HG03558 (cell line): ENCODE data around the gene DMRTC2.
"Not testable (repeated sequence)": the region's sequence is repeated elsewhere in the genome, so short reads cannot be mapped to it uniquely, and the experiment has no call there.

Source experiments
- ATAC-seq: cut with Tn5 transposase; IDR thresholded peaks from one replicate; pipeline ENCODE4 v1.9.1; 2021; ENCODE audit warnings: moderate number of reproducible peaks; ENCODE audit not compliant: unreplicated experiment; ENCODE audit errors: extremely low read depth

Gene DMRTC2

GRCh38 chr19:41869374-41869955 is 24.6 kb downstream of the DMRTC2 start:
- no peak for ATAC-seq

DNA sequence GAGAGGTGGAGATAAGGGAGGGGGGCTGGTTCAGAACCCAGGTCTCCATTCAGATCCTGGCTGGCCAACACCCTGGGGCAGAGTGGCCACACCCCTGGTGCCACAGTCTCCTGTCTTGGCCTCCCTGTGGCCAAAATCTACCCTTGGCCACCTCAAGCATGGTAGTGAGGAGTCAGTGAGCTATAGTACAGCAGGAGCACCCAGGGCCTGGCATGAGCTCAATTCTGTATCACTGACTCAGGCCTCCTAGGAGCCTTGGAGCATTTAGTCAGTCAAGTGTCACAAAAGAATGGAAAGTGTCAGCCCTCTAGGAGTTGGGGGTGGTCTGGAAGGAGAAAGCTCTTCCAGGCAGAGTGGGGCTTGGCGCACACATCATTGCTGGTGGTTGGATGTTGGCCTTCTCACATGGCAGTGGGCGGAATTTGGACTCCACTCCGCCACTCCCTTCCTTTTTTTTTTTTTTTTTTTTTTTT is 25.6 kb downstream of the DMRTC2 start:
- ATAC-seq, result no peak

DNA sequence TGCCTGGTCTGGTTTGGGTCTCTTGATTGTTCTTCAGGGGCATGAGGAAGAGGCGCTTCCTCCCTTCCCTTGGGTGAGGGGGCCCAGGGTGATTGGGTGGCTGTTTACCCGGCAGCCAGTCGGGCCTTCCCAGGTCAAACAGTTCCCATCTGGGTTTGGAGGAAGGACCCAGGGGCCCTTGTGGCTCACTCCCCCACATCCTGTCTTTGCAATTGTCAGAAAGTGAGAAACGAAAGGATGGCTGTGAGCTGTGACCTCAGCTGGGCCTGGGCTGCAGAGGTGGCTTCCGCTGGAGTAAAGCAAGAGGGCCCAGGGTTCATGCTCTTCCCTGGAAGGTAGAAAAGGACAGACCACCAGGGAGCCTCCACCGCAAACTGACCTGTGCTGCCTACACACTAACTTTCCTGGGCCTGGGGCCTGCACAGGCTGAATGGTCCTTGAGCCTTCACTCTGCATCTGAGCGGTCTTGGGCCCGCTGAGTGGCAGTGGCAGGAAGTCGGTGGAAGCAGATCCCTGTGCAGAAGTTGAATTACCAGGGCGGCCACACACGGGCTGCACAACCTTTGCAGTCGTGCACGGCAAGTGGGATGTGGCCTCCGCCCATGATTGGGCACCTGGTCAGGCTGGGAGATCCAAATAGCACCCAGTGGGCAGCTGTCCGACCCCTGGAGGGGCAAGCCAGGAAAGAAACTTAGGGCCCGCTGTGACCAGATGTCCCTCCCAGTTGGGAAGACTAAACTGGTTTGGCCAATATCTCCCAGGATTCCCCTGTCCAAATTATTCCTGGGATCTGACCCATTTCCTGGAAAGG is 26.9 kb downstream of the DMRTC2 start:
- ATAC-seq, result no peak

DNA sequence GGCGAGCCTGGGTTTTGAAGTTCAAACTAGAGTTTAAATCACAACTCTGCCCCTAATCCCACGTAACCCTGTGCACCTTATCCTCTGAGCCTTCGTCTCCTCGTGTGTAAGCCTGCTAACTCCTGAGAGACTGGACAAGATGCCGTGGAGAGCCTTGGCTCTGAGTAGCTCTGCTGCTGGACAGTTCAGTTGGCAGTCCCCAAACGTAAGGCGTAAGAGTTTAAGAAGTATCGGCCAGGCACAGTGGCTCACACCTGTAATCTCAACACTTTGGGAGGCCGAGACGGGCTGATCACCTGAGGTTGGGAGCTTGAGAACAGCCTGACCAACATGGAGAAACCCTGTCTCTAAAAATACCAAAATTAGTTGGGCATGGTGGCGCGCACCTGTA is 27.5 kb downstream of the DMRTC2 start:
- ATAC-seq, result no peak

GRCh38 chr19:41872775-41873647 is 28.2 kb downstream of the DMRTC2 start:
- ATAC-seq, result no peak

- not testable (repeated sequence) for ATAC-seq
Measured at GRCh38 chr19:41875973-41876372, 31.1 kb downstream of the DMRTC2 start.

GRCh38 chr19:41876847-41877832 is 32.3 kb downstream of the DMRTC2 start, which contains the start of gene CD79A:
Gene CD79A (plus strand): TSS chr19:41877279. CDS start chr19:41877305, 26 bp downstream.
- ATAC-seq, result peak; percentile 59

- no peak for ATAC-seq
Measured at GRCh38 chr19:41877916-41878905, 33.4 kb downstream of the DMRTC2 start.

- ATAC-seq, result no peak
Measured at GRCh38 chr19:41879080-41879479, 34.2 kb downstream of the DMRTC2 start.

DNA sequence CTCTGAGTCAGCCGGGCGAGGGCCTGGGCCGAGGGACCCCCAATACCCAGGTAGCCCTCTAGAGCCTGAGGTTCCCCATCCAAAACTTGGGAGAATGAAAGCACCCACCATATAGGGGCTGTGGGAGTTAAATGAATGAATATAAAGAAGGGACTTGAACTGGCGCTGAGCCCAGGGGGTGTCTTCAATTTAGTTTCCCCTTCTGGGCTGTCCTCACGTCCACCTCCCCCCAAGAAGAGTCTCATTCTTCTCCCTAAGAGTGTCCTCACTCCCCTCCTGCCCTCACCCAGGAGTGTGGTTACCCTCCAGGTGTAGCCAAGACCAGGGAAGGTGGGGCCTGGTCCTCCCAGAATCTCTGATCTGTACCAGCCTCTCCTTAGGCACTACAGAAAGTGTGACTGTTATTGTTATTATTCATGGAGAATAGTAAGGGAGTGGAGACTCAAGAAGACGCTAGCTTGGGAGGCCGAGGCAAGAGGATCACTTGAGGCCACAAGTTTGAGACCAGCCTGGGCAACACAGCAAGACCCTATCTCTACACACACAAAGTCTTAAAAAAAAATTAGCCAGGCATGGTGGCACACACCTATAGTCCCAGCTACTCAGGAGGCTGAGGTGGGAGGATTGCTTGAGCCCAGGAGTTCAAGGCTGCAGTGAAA is 35.0 kb downstream of the DMRTC2 start:
- ATAC-seq, result no peak

GRCh38 chr19:41880329-41880708 is 35.5 kb downstream of the DMRTC2 start:
- ATAC-seq, result no peak

DNA sequence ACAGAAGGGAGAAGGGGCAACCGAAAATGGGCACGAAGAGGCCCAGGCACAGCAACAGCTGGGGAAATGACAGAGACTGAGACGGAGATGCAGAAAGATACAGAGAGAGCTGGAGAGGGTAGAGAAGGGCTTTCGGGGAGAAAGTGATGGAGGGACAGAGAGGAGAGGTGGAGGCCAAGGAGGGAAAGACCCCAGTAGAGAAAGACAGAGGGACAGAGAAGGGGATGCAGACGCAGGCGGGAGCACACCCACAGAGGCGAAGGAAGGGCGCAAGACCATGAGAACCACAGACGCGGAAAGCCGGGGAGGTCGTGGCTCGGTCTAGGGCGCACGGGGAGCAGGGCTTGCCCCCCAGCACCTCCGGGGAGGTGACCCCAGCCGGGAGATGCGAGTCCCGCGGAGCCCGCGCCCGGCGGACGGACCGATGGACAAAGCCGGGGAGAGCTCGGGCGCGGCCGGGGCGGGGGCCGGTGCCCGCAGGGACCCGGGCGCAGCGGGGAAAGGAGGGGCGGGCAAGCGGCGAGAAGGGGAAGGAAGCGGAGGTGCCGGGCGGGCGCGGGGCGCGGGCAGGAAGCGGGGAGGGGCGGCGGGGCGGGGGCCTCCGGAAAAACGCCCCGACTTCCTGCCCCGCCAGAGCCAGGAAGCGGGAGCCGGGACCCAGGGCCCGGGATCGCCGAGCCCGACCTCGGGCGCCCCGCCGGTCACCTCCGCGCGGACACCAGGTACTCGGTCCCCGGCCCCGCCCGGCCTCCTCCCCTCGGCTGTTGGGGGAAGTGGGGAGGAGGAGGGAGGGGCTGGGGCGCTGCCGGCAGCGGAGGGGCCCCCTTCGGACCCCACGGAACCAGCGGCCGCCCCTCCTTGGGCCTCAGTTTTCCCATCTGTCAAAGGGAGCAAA is 38.0 kb downstream of the DMRTC2 start, which contains the start of gene ARHGEF1:
Gene ARHGEF1, plus strand, starts transcription at position 617 of the 895 bp plus-strand sequence. CDS start 4,899 bp downstream, outside the sequence.
- no peak for ATAC-seq

- no peak for ATAC-seq
Measured at GRCh38 chr19:41883463-41883820, 38.6 kb downstream of the DMRTC2 start.

DNA sequence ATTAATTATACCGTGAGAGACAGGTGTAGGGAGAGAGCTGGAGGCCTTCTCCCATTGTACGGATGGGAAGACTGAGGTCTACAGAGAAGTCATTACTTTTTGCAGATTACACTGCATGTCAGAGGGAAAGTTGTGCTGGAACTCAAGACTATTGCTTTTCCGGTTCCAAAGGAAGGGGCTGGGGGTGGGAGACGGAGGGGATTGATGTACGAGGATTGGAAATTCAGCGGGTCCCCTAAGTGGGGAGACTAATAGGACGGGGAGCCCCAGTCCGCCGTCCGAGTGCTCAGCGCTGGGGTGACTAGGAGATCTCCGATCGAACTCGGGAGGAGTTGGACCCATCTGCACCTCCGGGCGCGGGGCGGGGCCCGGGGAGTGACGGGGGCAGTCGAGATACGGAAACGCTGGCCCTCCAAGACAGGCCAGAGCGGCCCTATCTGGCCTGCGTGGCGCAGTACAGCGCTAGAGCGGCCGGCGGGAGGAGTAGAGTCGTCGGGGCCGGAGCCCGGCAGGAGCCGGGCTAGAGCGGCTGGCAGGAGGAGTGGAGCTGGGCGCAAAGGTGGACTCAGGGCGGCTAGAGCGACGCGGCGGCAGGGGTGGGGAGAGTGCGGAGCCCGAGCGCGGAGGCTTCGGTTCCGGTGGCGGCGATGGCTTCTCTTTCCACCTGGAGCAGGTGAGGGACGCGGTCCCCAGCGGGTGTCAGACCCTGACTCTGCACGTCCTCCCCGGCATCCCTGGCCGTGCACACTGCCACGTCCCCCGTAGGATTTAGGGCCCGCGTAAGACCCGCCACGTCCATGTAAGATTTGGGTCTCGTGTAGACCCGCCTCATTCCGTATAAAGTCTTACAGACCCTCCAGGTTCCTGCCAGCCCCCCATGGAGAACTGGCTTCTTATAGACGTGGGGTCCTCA is 39.2 kb downstream of the DMRTC2 start:
- ATAC-seq, result peak; percentile 57

- ATAC-seq, result no peak
Measured at GRCh38 chr19:41886761-41887710, 42.2 kb downstream of the DMRTC2 start.
